ENCODE results near the gene ZNF397. TPM values are rescaled to one million over a fixed set of nuclear protein-coding genes. Genes with fewer than 3 reads are reported as not detected.

Gene ZNF397
- total and polyA plus RNA-seq, 9 of the 15 experiments (the other 6 are each of a cell fraction or from before 2014, with no cell fraction given): 6.4 to 24.2 (median 19.3) TPM

DNA sequence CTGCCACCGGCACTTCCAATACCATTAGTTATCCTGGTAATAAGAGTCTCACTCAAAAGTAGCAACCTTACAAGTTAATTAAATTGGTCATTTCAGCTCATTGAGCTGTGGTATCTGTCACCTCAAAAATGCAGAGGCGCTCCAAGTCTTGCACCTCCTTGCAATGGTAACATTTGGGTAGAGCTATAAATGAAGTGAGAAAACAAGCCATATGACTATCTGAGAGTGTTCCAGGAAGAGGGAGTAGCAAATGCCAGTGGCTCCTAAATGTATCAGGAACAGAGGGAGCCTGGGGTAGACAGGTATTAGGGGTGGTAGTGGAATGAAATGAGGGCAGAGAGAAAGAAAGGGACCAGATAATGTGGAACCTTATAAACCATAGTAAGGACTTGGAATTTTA is 55.2 kb downstream of the ZNF397 start:
- Histone ChIP-seq H3K4me1 (replicated peaks in 1 of 2; ENCODE audit: control insufficient read depth in 2 of 2, insufficient read depth in 2 of 2, low read length in 2 of 2) (peaks cover 0 to 4% of the 10 kb centered on the region in 2 experiments; a peak in 3 of 5 replicates), H3K9ac (ENCODE audit: insufficient read depth in 1 of 2, low read depth in 2 of 2, low read length in 2 of 2) (no peak overlapping the region), H3K4me2 (ENCODE audit: insufficient read depth, low read length) (no peak overlapping the region), H3K9me3 (replicated peaks; ENCODE audit: control insufficient read depth, insufficient read depth, low read depth, low read length) (peaks cover 3% of the 10 kb centered on the region; the same call in 1 of the 2 replicates), H3K4me3 (no peak overlapping the region), H2AFZ (ENCODE audit: low read depth, low read length) (no peak overlapping the region), H4K20me1 (replicated peaks; ENCODE audit: control insufficient read depth, insufficient read depth, low read length) (no peaks in the 10 kb centered on the region), H3K79me2 (ENCODE audit: control insufficient read depth, insufficient read depth, low read length) (peaks cover 32% of the 10 kb centered on the region), H3K27ac (ENCODE audit: extremely low read depth, low read depth, low read length) (no peak overlapping the region), H3K27me3 (ENCODE audit: control insufficient read depth in 2 of 2, insufficient read depth in 2 of 2, low read length in 2 of 2) (no peaks in the 10 kb centered on the region), H3K9me1 (ENCODE audit: control insufficient read depth, insufficient read depth, low read length) (no peaks in the 10 kb centered on the region), H3K36me3 (ENCODE audit: control insufficient read depth, insufficient read depth, low read length) (peaks cover 63% of the 10 kb centered on the region)
- WGBS (ENCODE audit: insufficient coverage, low coverage, missing lambda C conversion rate): 100% methylated on average over 2 of the region's 2 CpGs
- TF ChIP-seq FOXA3 (CRISPR knock-in tag; conservative IDR thresholded peaks at IDR 0.05 in 1 of 2, IDR thresholded peaks at IDR 0.05 in 1 of 2) (no peak), ZC3H4 (CRISPR knock-in tag; IDR thresholded peaks at IDR 0.05; ENCODE audit: borderline replicate concordance) (no peak), SRSF9 (IDR thresholded peaks at IDR 0.05; ENCODE audit: borderline replicate concordance, low read depth, low read length) (no peak), TRIM28 (IDR thresholded peaks at IDR 0.05) (no peak), ZNF436 (CRISPR knock-in tag; IDR thresholded peaks at IDR 0.05) (no peak), ARHGAP35 (IDR thresholded peaks at IDR 0.05; ENCODE audit: partially characterized antibody) (no peak), HOXB6 (CRISPR knock-in tag; IDR thresholded peaks at IDR 0.05; ENCODE audit: borderline replicate concordance) (no peak), MECOM (CRISPR knock-in tag; IDR thresholded peaks at IDR 0.05) (no peak), RAD51 (IDR thresholded peaks at IDR 0.05; ENCODE audit: borderline replicate concordance, low read depth) (no peak)
- TF ChIP-seq, protein P1, sequence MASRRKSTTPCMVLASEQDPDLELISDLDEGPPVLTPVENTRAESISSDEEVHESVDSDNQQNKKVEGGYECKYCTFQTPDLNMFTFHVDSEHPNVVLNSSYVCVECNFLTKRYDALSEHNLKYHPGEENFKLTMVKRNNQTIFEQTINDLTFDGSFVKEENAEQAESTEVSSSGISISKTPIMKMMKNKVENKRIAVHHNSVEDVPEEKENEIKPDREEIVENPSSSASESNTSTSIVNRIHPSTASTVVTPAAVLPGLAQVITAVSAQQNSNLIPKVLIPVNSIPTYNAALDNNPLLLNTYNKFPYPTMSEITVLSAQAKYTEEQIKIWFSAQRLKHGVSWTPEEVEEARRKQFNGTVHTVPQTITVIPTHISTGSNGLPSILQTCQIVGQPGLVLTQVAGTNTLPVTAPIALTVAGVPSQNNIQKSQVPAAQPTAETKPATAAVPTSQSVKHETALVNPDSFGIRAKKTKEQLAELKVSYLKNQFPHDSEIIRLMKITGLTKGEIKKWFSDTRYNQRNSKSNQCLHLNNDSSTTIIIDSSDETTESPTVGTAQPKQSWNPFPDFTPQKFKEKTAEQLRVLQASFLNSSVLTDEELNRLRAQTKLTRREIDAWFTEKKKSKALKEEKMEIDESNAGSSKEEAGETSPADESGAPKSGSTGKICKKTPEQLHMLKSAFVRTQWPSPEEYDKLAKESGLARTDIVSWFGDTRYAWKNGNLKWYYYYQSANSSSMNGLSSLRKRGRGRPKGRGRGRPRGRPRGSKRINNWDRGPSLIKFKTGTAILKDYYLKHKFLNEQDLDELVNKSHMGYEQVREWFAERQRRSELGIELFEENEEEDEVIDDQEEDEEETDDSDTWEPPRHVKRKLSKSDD (conservative IDR thresholded peaks at IDR 0.05; ENCODE audit: low read length): no peak
- POLR2A ChIA-PET: no interaction called here
- intact Hi-C loops (cut with micrococcal nuclease): loop anchor here (10.0 kb wide), 1 partner anchor 291 kb away; no protein-coding TSS in a partner anchor
- BruUV-seq (replicated peaks): no TSS peak
- ATAC-seq (no peak), FAIRE-seq (no peak), DNase-seq (ENCODE audit: extremely low read depth in 1 of 4, low spot score in 3 of 4) (no peak)
- in situ Hi-C loops (cut with MboI): no loop called here
- CTCF ChIA-PET (ENCODE audit: low intra/inter-chr PET ratio): no interaction called here

Data from K562 (cell line).